ENCODE data around the gene MTUS2. TPM values are rescaled to one million over a fixed set of nuclear protein-coding genes. Genes with fewer than 3 reads are reported as not detected.

Gene MTUS2
- total and polyA plus RNA-seq, 9 of the 15 experiments (the other 6 are each of a cell fraction or from before 2014, with no cell fraction given): 0.01 to 0.28 (median 0.06) TPM; not detected in 1

DNA sequence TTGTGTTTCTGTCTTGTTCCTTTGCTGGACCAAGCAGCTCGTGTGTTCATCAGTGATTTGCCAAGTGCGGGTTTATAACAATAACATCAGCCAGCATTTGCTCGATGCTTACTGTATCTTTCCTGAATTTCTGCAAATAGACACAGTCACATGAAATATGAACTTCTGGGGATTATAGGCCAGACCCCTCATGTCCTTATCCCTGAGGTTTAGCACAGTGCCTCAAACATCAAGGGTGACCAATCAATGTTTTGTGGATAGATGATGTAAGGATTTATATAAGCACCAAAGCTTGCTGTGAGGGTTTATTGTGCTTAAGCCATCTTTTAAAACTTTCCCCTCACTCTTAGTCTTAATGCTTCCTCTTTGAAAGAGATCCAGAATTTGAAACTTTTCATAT, 451.5 kb downstream of the MTUS2 start (continued):
- TF ChIP-seq, protein P1, sequence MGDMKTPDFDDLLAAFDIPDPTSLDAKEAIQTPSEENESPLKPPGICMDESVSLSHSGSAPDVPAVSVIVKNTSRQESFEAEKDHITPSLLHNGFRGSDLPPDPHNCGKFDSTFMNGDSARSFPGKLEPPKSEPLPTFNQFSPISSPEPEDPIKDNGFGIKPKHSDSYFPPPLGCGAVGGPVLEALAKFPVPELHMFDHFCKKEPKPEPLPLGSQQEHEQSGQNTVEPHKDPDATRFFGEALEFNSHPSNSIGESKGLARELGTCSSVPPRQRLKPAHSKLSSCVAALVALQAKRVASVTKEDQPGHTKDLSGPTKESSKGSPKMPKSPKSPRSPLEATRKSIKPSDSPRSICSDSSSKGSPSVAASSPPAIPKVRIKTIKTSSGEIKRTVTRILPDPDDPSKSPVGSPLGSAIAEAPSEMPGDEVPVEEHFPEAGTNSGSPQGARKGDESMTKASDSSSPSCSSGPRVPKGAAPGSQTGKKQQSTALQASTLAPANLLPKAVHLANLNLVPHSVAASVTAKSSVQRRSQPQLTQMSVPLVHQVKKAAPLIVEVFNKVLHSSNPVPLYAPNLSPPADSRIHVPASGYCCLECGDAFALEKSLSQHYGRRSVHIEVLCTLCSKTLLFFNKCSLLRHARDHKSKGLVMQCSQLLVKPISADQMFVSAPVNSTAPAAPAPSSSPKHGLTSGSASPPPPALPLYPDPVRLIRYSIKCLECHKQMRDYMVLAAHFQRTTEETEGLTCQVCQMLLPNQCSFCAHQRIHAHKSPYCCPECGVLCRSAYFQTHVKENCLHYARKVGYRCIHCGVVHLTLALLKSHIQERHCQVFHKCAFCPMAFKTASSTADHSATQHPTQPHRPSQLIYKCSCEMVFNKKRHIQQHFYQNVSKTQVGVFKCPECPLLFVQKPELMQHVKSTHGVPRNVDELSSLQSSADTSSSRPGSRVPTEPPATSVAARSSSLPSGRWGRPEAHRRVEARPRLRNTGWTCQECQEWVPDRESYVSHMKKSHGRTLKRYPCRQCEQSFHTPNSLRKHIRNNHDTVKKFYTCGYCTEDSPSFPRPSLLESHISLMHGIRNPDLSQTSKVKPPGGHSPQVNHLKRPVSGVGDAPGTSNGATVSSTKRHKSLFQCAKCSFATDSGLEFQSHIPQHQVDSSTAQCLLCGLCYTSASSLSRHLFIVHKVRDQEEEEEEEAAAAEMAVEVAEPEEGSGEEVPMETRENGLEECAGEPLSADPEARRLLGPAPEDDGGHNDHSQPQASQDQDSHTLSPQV (IDR thresholded peaks at IDR 0.05): no peak

DNA sequence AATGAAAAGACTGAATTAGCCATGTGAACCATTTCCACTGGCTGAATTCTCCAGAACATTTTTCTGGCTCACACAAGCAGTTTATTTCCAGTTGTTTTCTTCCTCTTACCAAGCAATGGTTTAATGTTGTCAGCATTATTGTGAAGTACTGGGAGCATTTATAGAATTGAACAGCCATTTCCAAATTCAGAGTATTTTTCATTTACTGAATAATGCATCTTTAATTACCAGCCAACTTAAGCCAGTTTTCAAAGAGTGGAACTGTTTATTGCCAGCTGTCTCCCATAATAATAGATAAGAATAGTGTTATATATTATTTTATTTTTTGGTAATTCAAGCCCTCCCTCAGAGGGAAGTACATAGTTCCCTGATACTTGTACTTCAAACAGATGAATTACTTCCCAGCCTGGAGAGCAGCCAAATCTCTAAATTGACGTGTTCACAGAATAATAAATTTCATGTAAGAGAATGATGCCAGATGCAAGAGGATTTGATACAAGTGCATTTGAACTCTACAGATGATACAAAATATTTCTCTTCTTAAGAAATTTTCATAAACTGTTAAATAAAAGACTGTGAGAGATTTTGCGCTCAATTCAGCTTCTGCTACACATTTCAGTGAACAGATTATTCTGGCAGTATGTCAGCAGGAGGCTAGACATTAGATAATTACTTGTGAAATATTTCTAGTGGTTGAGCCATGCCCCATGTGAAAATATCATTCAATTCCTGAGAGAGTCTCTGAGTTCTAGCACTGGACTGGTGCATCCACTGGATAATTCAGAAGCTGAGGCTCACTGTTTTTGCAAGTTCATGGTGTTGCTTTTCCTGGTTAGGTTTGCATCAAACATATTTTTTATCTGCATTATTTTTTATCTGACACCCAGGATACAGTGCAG, 459.5 kb downstream of the MTUS2 start:
- DNase-seq (ENCODE audit: extremely low read depth in 1 of 4, low spot score in 3 of 4) (no peak), ATAC-seq (no peak), FAIRE-seq (no peak)
- H4K20me1 ChIP-seq (replicated peaks; ENCODE audit: control insufficient read depth, insufficient read depth, low read length): no peaks in the 10 kb centered on the region
- H3K9me3 ChIP-seq (replicated peaks; ENCODE audit: control insufficient read depth, insufficient read depth, low read depth, low read length): no peaks in the 10 kb centered on the region
- peaks cover 0 to 4% of the 10 kb centered on the region in 2 experiments; a peak in 1 of 5 replicates for H3K27me3 ChIP-seq (ENCODE audit: control insufficient read depth in 2 of 2, insufficient read depth in 2 of 2, low read length in 2 of 2)
- BruUV-seq (replicated peaks): no TSS peak
- CTCF ChIA-PET (ENCODE audit: low intra/inter-chr PET ratio): no interaction called here
- H3K27ac ChIP-seq (ENCODE audit: extremely low read depth, low read depth, low read length): no peak overlapping the region
- no peak overlapping the region for H2AFZ ChIP-seq (ENCODE audit: low read depth, low read length)
- no peaks in the 10 kb centered on the region for H3K36me3 ChIP-seq (ENCODE audit: control insufficient read depth, insufficient read depth, low read length)
- TF ChIP-seq, protein P2, sequence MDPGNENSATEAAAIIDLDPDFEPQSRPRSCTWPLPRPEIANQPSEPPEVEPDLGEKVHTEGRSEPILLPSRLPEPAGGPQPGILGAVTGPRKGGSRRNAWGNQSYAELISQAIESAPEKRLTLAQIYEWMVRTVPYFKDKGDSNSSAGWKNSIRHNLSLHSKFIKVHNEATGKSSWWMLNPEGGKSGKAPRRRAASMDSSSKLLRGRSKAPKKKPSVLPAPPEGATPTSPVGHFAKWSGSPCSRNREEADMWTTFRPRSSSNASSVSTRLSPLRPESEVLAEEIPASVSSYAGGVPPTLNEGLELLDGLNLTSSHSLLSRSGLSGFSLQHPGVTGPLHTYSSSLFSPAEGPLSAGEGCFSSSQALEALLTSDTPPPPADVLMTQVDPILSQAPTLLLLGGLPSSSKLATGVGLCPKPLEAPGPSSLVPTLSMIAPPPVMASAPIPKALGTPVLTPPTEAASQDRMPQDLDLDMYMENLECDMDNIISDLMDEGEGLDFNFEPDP (CRISPR knock-in tag; IDR thresholded peaks at IDR 0.05): no peak
- no peak for TF ChIP-seq MYC (IDR thresholded peaks at IDR 0.05; ENCODE audit: low read depth, low read length)
- no peak for TF ChIP-seq MYC (CRISPR knock-in tag; IDR thresholded peaks at IDR 0.05; ENCODE audit: borderline replicate concordance, low read depth)
- TF ChIP-seq, protein P3, sequence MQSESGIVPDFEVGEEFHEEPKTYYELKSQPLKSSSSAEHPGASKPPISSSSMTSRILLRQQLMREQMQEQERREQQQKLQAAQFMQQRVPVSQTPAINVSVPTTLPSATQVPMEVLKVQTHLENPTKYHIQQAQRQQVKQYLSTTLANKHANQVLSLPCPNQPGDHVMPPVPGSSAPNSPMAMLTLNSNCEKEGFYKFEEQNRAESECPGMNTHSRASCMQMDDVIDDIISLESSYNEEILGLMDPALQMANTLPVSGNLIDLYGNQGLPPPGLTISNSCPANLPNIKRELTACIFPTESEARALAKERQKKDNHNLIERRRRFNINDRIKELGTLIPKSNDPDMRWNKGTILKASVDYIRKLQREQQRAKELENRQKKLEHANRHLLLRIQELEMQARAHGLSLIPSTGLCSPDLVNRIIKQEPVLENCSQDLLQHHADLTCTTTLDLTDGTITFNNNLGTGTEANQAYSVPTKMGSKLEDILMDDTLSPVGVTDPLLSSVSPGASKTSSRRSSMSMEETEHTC (IDR thresholded peaks at IDR 0.05): no peak
- TF ChIP-seq NR2F6 (CRISPR knock-in tag; IDR thresholded peaks at IDR 0.05): no peak
- H3K4me3 ChIP-seq: no peak overlapping the region
- intact Hi-C loops (cut with micrococcal nuclease): no loop called here
- POLR2A ChIA-PET: no interaction called here
- no peaks in the 10 kb centered on the region for H3K9me1 ChIP-seq (ENCODE audit: control insufficient read depth, insufficient read depth, low read length)
- no peak overlapping the region for H3K4me2 ChIP-seq (ENCODE audit: insufficient read depth, low read length)
- 0% methylated on average over 2 of the region's 2 CpGs for WGBS (ENCODE audit: insufficient coverage, low coverage, missing lambda C conversion rate)
- H3K79me2 ChIP-seq (ENCODE audit: control insufficient read depth, insufficient read depth, low read length): no peaks in the 10 kb centered on the region
- H3K9ac ChIP-seq (ENCODE audit: insufficient read depth in 1 of 2, low read depth in 2 of 2, low read length in 2 of 2): no peak overlapping the region
- in situ Hi-C loops (cut with MboI): no loop called here
- H3K4me1 ChIP-seq (replicated peaks in 1 of 2; ENCODE audit: control insufficient read depth in 2 of 2, insufficient read depth in 2 of 2, low read length in 2 of 2): no peaks in the 10 kb centered on the region

Measured in K562 (cell line).